CD4-positive, alpha-beta T cell (primary cell): Measurements from ENCODE around the gene DDIT4. TPM values are rescaled to one million over a fixed set of nuclear protein-coding genes. Genes with fewer than 3 reads are reported as not detected.

Experiments used
- ATAC-seq: fragments of 200-7000 bp; cut with Tn5 transposase; one replicate; pipeline ENCODE4 v1.10.0; 2022; ENCODE audit warnings: mild to moderate bottlenecking; ENCODE audit not compliant: poor library complexity
- CTCF ChIA-PET: fragments of 350-600 bp; sonication (Branson Sonifier 250); formaldehyde crosslinking; loops from one replicate; lab custom pipeline; 2021; ENCODE audit warnings: antibody characterized with exemption, inconsistent platforms; lab: Charles Lee
- POLR2A ChIA-PET: fragments of 350-600 bp; sonication (Branson Sonifier 250); formaldehyde crosslinking; loops from one replicate; lab custom pipeline; 2021; ENCODE audit warnings: antibody characterized with exemption, inconsistent platforms; lab: Charles Lee
- DNase-seq, 14 experiments: peaks; one replicate each; pipeline ENCODE4 v3.0.0-alpha.2; 2013 to 2020; ENCODE audit warnings: mixed read lengths in 2 of 14
- H3K27ac ChIP-seq, 2 donors: one replicate each; pipeline versions ENCODE4 v1.5.1 to v1.7.0; 2013; ENCODE audit warnings: low read length in 2 of 2, low read depth in 1 of 2, mild to moderate bottlenecking in 1 of 2
- H3K27me3 ChIP-seq, 2 experiments: 1 replicate in 1 of 2; 2 replicates in 1 of 2; pipeline versions ENCODE4 v1.6.1 to v1.7.0; 2013; ENCODE audit warnings: low read length in 2 of 2, control low read depth in 1 of 2, mild to moderate bottlenecking in 1 of 2, moderate library complexity in 1 of 2; ENCODE audit not compliant: insufficient read depth in 2 of 2, control insufficient read depth in 1 of 2
- H3K36me3 ChIP-seq: one replicate; pipeline ENCODE4 v1.6.1; 2013; ENCODE audit warnings: low read length, control low read depth; ENCODE audit not compliant: insufficient read depth
- H3K4me1 ChIP-seq: one replicate; pipeline ENCODE4 v1.6.1; 2013; ENCODE audit warnings: low read length, control low read depth; ENCODE audit not compliant: insufficient read depth
- H3K4me3 ChIP-seq: one replicate; pipeline ENCODE4 v1.5.1; 2013; ENCODE audit warnings: mild to moderate bottlenecking, low read length, moderate library complexity
- H3K9me3 ChIP-seq, 2 experiments: 1 replicate in 1 of 2; 2 replicates in 1 of 2; pipeline versions ENCODE4 v1.6.1 to v1.7.0; 2013; ENCODE audit warnings: low read length in 2 of 2, mild to moderate bottlenecking in 2 of 2, control low read depth in 1 of 2, moderate library complexity in 1 of 2; ENCODE audit not compliant: control insufficient read depth in 1 of 2, insufficient read depth in 1 of 2
- H3K27ac Mint-ChIP-seq: one replicate; pipeline ENCODE4 v1.8.0; 2020; ENCODE audit warnings: mixed read lengths
- H3K27me3 Mint-ChIP-seq: one replicate; pipeline ENCODE4 v1.8.0; 2021; ENCODE audit warnings: mixed read lengths
- H3K36me3 Mint-ChIP-seq: one replicate; pipeline ENCODE4 v1.8.0; 2021; ENCODE audit warnings: low read depth, mixed read lengths
- H3K4me1 Mint-ChIP-seq: one replicate; pipeline ENCODE4 v1.8.0; 2021; ENCODE audit warnings: low read depth, mixed read lengths
- H3K4me3 Mint-ChIP-seq: one replicate; pipeline ENCODE4 v1.8.0; 2020; ENCODE audit warnings: mild to moderate bottlenecking, mixed read lengths
- H3K9me3 Mint-ChIP-seq: one replicate; pipeline ENCODE4 v1.8.0; 2020; ENCODE audit warnings: mixed read lengths
- CTCF ChIP-seq: fragments of 200-600 bp; IDR thresholded peaks from one replicate; pipeline ENCODE4 v1.8.0; 2022; ENCODE audit warnings: antibody characterized with exemption, mild to moderate bottlenecking
- intact Hi-C, 2 experiments: fragments of 100-400 bp; cut with DNase I in 1 of 2; cut with micrococcal nuclease in 1 of 2; formaldehyde crosslinking; loops; one replicate each; pipeline versions ENCODE4 v1.15.1 to v1.9.0; 2023 to 2025; cut with DNase I, micrococcal nuclease
- total RNA-seq, 174 experiments: library from RNA in 2 of 174; stranded (reverse) in 2 of 174; gene quantifications; one replicate each; pipeline ENCODE4 v1.2.3 and lab custom pipeline; 2021 to 2026

Gene DDIT4
- total RNA-seq, 2 experiments from 2014 or later: 427 to 436 TPM

DNA sequence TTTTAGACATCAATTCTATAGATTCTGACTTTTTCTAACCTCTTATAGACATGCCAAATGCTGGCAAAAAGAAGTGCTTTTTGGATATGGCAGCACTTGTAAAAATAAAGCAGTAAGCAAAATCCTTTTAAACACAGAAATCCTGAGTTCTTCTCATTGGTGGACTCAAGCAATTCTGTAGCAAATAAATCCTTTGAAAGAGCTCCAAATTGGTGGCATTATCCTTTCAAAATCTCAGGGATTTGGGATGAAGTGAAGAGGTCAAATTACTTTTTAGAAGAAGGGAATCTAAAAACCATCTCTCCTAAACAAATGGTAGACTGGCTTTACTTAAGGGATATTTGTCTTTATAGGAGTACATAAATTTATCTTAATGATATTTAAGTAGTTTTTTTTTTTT is 40.1 kb upstream of the DDIT4 start:
- H3K4me3 ChIP-seq: no peak overlapping the region
- H3K4me1 Mint-ChIP-seq: peaks cover 33% of the 10 kb centered on the region
- H3K36me3 Mint-ChIP-seq: peaks cover 72% of the 10 kb centered on the region
- ATAC-seq (no peak), DNase-seq (no peak)
- POLR2A ChIA-PET: interaction anchor here (1.2 kb wide), 1 partner anchor 15 kb away, joined by 4 read pairs; no protein-coding TSS in a partner anchor
- H3K27me3 Mint-ChIP-seq: no peaks in the 10 kb centered on the region
- no peaks in the 10 kb centered on the region for H3K9me3 ChIP-seq
- H3K27ac ChIP-seq: no peak overlapping the region
- intact Hi-C loops: no loop called here
- H3K27me3 ChIP-seq: no peaks in the 10 kb centered on the region
- no peak for TF ChIP-seq CTCF
- no peak overlapping the region for H3K4me3 Mint-ChIP-seq
- peaks cover 67% of the 10 kb centered on the region for H3K36me3 ChIP-seq
- CTCF ChIA-PET: interaction anchor here (0.7 kb wide), 1 partner anchor 917 kb away, joined by 3 read pairs; no protein-coding TSS in a partner anchor
- peaks cover 5% of the 10 kb centered on the region for H3K4me1 ChIP-seq
- H3K9me3 Mint-ChIP-seq: no peaks in the 10 kb centered on the region
- no peak overlapping the region for H3K27ac Mint-ChIP-seq

DNA sequence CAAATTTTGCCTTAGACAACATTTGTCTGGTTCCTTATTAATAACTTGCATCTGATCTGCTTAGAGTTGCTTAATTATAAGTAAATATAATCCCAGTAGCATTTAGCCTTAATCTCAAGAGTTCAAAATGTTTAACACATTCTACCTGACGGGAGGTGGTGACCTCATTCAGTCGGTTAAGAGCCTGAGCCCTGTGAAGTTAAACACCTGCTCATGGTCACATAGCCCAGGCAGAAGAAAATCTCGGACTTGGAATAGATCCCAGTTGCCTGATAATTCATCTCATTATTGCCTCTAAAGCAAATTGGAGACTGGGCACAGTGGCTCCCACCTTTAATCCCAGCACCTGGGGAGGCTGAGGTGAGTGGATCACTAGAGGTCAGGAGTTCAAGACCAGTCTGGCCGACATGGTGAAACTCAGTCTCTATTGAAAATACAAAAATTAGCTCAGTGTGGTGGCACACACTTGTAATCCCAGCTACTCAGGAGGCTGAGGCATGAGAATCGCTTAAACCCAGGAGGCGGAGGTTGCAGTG is 39.1 kb upstream of the DDIT4 start:
- ATAC-seq: no peak
- H3K36me3 Mint-ChIP-seq: peaks cover 65% of the 10 kb centered on the region
- H3K27me3 Mint-ChIP-seq: no peaks in the 10 kb centered on the region
- no peaks in the 10 kb centered on the region for H3K9me3 Mint-ChIP-seq
- intact Hi-C loops: loop anchor here in 1 of 2 experiments (5.0 kb wide), 1 partner anchor 38 kb away; the partner anchor contains the start of gene DDIT4
- no peak overlapping the region for H3K4me3 Mint-ChIP-seq
- ChIA-PET POLR2A (no interaction called here), CTCF (interaction anchor here (0.7 kb wide), 1 partner anchor 918 kb away, joined by 3 read pairs; no protein-coding TSS in a partner anchor)
- no peak for DNase-seq
- Histone ChIP-seq H3K27ac (no peak overlapping the region), H3K4me1 (peaks cover 5% of the 10 kb centered on the region), H3K36me3 (peaks cover 65% of the 10 kb centered on the region), H3K27me3 (no peaks in the 10 kb centered on the region), H3K4me3 (no peak overlapping the region), H3K9me3 (no peaks in the 10 kb centered on the region)
- no peak for TF ChIP-seq CTCF
- H3K27ac Mint-ChIP-seq: no peak overlapping the region
- H3K4me1 Mint-ChIP-seq: peaks cover 26% of the 10 kb centered on the region

DNA sequence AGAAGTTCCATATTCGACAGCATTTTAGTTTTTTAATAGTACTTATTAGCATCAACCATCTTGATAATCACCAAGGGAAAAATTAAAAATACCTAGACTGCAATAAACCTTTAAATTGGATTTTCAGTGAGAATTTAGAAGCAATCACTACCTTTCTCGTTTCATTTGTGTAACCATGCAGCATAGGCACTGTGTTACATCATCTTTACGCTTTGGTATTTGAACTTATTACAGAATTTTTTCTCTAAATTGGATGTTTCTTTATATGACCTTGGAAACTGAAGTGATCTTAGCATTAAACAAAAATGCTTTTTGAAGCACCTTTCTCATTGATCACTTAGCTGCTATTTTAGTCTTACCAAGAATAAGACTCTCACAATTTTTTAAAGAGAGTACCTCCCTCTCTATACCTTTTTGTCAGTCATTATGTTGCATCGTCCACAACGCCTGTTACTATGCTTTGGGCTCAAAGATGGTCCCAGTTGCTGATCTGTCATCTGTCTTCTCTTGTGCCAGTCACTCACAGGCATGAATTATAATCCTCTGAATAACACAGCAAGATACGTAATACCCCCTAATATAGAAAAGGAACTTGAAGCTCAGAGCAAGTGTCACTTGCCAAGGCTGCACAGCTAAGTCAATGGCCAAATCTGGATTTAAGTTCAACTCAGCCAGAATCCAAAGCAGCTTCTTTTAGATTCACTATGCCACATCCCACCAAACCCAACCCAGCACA is 38.0 kb upstream of the DDIT4 start:
- Mint-ChIP-seq H3K27ac (no peak overlapping the region), H3K36me3 (peaks cover 57% of the 10 kb centered on the region), H3K4me1 (peaks cover 27% of the 10 kb centered on the region), H3K4me3 (no peak overlapping the region), H3K27me3 (no peaks in the 10 kb centered on the region), H3K9me3 (no peaks in the 10 kb centered on the region)
- Histone ChIP-seq H3K4me1 (peaks cover 5% of the 10 kb centered on the region), H3K27me3 (no peaks in the 10 kb centered on the region), H3K27ac (no peak overlapping the region), H3K4me3 (no peak overlapping the region), H3K36me3 (peaks cover 54% of the 10 kb centered on the region), H3K9me3 (no peaks in the 10 kb centered on the region)
- no peak for DNase-seq
- POLR2A ChIA-PET: interaction anchor here (0.9 to 2.3 kb wide), 5 partner anchors 10 to 96 kb away, joined by 3 to 9 read pairs (median 7); no protein-coding TSS in a partner anchor
- CTCF ChIA-PET: no interaction called here
- intact Hi-C loops: loop anchor here in 1 of 2 experiments (5.0 kb wide), 1 partner anchor 37 kb away; the partner anchor contains the start of gene DDIT4
- ATAC-seq: no peak
- no peak for TF ChIP-seq CTCF
